Tibial nerve (tissue), 4 donors: ENCODE data around the gene TMCC2. TPM values are rescaled to one million over a fixed set of nuclear protein-coding genes. Genes with fewer than 3 reads are reported as not detected.

ENCODE experiments used
- DNase-seq, 2 donors: peaks; one replicate each; pipeline ENCODE4 v3.0.0-alpha.2; 2019; ENCODE audit warnings: low spot score in 2 of 2
- H3K27ac ChIP-seq, 4 donors: fragments of 200-600 bp; sonication (generic) in 3 of 4; one replicate each; pipeline ENCODE4 v1.5.1; 2017 to 2019; ENCODE audit warnings: mild to moderate bottlenecking in 1 of 4
- H3K27me3 ChIP-seq, 2 donors: fragments of 200-600 bp; sonication (generic) in 1 of 2; one replicate each; pipeline versions ENCODE4 v1.5.1 to v1.6.0; 2017 to 2019
- H3K36me3 ChIP-seq, 3 donors: fragments of 200-600 bp; sonication (generic); one replicate each; pipeline ENCODE4 v1.5.1; 2018 to 2019
- H3K4me1 ChIP-seq, 4 donors: fragments of 200-600 bp; sonication (generic) in 3 of 4; one replicate each; pipeline ENCODE4 v1.5.1; 2017 to 2019
- H3K4me3 ChIP-seq, 4 donors: fragments of 200-600 bp; sonication (generic) in 3 of 4; one replicate each; pipeline ENCODE4 v1.5.1; 2017 to 2019; ENCODE audit warnings: mild to moderate bottlenecking in 1 of 4, moderate library complexity in 1 of 4
- H3K9me3 ChIP-seq, 4 donors: fragments of 200-600 bp; sonication (generic) in 3 of 4; one replicate each; pipeline ENCODE4 v1.5.1; 2017 to 2019
- CTCF ChIP-seq, 5 experiments: fragments of 200-600 bp in 3 of 5; fragments of 450-650 bp in 2 of 5; sonication (generic) in 3 of 5; IDR thresholded peaks; one replicate each; pipeline ENCODE4 v1.5.1; 2016 to 2019; ENCODE audit warnings: antibody characterized with exemption in 5 of 5, mild to moderate bottlenecking in 3 of 5, moderate library complexity in 2 of 5
- EP300 ChIP-seq, 2 donors: sonication (generic); formaldehyde crosslinking; IDR thresholded peaks; one replicate each; pipeline ENCODE4 v1.6.1; 2017; ENCODE audit warnings: antibody characterized with exemption in 2 of 2, mild to moderate bottlenecking in 1 of 2
- POLR2A ChIP-seq, 2 donors: fragments of 450-650 bp; IDR thresholded peaks; one replicate each; pipeline ENCODE4 v1.6.1; 2017; ENCODE audit warnings: antibody characterized with exemption in 2 of 2, mild to moderate bottlenecking in 2 of 2, moderate library complexity in 2 of 2
- WGBS, 2 donors: methylation state at CpG; one replicate each; pipeline ENCODE4 v1.1.5; 2018; 5-methylcytosine and 5-hydroxymethylcytosine counted together
- total RNA-seq, 4 donors: library from RNA; depleted of rRNA; stranded (reverse); fragments of >200 nt; gene quantifications; one replicate each; pipeline ENCODE4 v1.1.0, GENCODE V29; 2016

Gene TMCC2
- total RNA-seq, 4 donors from 2014 or later: 2.4 to 4.8 (median 2.7) TPM

- Histone ChIP-seq H3K36me3 (no peaks in the 10 kb centered on the region), H3K4me1 (peaks cover 0 to 41% (median 30%) of the 10 kb centered on the region in 4 donors), H3K27ac (peak overlapping the region in 3 of 4 donors; percentile 63 to 84 (median 78)), H3K9me3 (no peaks in the 10 kb centered on the region), H3K27me3 (no peaks in the 10 kb centered on the region), H3K4me3 (no peak overlapping the region)
- TF ChIP-seq CTCF (IDR thresholded peaks at IDR 0.05): no peak
- TF ChIP-seq EP300 (IDR thresholded peaks at IDR 0.05): peak in 1 of 2 donors; percentile 31
- DNase-seq: peak; percentile 44 to 49
- WGBS, 2 donors: 23 to 28% methylated on average over 10 to 11 of the region's 11 CpGs
Measured at GRCh38 chr1:205248793-205249601, 21.3 kb downstream of the TMCC2 start.

- no peaks in the 10 kb centered on the region for H3K27me3 ChIP-seq
- DNase-seq: no peak
- no peak overlapping the region for H3K4me3 ChIP-seq
- no peaks in the 10 kb centered on the region for H3K36me3 ChIP-seq
- 51 to 66% methylated on average over 4 of the region's 4 CpGs for WGBS, 2 donors
- peak overlapping the region in 3 of 4 donors; percentile 63 to 84 (median 78) for H3K27ac ChIP-seq
- TF ChIP-seq POLR2A (IDR thresholded peaks at IDR 0.05) (no peak), EP300 (IDR thresholded peaks at IDR 0.05) (no peak), CTCF (IDR thresholded peaks at IDR 0.05) (no peak)
- no peaks in the 10 kb centered on the region for H3K9me3 ChIP-seq
- peaks cover 0 to 41% (median 30%) of the 10 kb centered on the region in 4 donors for H3K4me1 ChIP-seq
Measured at GRCh38 chr1:205249651-205250050, 21.9 kb downstream of the TMCC2 start.

DNA sequence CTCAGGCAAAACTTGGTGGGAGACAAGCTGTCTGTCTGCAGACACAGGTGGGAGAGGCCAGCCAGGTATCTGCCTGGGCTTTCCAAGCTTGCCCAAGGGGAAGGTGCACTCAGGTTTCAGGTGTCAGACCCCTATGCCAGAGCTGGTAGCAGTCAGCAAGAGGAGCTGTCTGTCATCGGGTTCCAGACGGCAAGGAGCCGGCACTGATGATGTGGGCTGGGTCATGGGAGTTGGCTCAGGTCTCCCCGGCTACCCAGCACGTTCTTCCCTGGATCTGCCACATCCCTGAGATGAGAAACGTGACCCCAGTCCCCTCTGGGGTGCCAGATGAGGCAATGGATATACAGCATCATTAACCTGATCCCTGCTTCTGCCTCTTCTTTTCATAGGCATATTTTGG, 23.0 kb downstream of the TMCC2 start:
- Histone ChIP-seq H3K4me3 (no peak overlapping the region), H3K4me1 (peaks cover 0 to 44% (median 30%) of the 10 kb centered on the region in 4 donors), H3K27ac (no peak overlapping the region), H3K27me3 (no peaks in the 10 kb centered on the region), H3K36me3 (no peaks in the 10 kb centered on the region), H3K9me3 (no peaks in the 10 kb centered on the region)
- TF ChIP-seq EP300 (IDR thresholded peaks at IDR 0.05) (no peak), POLR2A (IDR thresholded peaks at IDR 0.05) (no peak), CTCF (IDR thresholded peaks at IDR 0.05) (no peak)
- 64 to 87% methylated on average over 6 of the region's 6 CpGs for WGBS, 2 donors
- no peak for DNase-seq

DNA sequence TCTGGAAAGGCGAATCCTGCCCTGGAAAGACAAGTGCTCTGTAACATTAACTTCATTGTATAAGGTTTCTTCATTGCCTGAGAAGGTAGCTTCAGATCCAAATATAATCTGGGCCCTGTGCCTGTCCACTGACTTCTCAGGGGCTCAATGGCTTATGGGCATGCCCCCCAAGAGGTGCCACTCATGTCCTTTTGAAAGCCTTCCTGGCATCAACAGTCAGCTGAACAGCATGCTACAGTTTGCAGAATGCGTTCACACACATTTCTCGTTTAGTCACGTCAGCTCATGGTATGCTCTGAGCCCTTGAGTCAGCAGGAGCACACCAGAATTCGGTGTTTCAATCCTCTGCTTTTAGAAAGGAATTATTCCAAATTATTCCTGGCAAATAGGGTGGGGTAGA, 23.8 kb downstream of the TMCC2 start:
- no peak overlapping the region for H3K27ac ChIP-seq
- H3K27me3 ChIP-seq: no peaks in the 10 kb centered on the region
- TF ChIP-seq CTCF (IDR thresholded peaks at IDR 0.05) (no peak), POLR2A (IDR thresholded peaks at IDR 0.05) (no peak), EP300 (IDR thresholded peaks at IDR 0.05) (no peak)
- H3K9me3 ChIP-seq: no peaks in the 10 kb centered on the region
- no peak overlapping the region for H3K4me3 ChIP-seq
- no peak for DNase-seq
- H3K4me1 ChIP-seq: peaks cover 0 to 50% (median 30%) of the 10 kb centered on the region in 4 donors
- H3K36me3 ChIP-seq: no peaks in the 10 kb centered on the region
- WGBS, 2 donors: 86 to 90% methylated on average over 5 of the region's 5 CpGs
